ENCODE results near the gene RTCA.
"Not testable (repeated sequence)": the region's sequence is repeated elsewhere in the genome, so short reads cannot be mapped to it uniquely, and the experiment has no call there.

DNA sequence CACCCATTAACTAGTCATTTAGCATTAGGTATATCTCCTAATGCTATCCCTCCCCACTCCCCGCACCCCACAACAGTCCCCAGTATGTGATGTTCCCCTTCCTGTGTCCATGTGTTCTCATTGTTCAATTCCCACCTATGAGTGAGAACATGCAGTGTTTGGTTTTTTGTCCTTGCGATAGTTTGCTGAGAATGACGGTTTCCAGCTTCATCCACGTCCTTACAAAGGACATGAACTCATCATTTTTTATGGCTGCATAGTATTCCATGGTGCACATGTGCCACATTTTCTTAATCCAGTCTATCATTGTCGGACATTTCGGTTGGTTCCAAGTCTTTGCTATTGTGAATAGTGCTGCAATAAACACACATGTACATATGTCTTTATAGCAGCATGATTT, 7.6 kb upstream of the RTCA start:
- TF ChIP-seq, protein P1, sequence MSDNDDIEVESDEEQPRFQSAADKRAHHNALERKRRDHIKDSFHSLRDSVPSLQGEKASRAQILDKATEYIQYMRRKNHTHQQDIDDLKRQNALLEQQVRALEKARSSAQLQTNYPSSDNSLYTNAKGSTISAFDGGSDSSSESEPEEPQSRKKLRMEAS (IDR thresholded peaks at IDR 0.05) = not testable (repeated sequence)
- not testable (repeated sequence) for TF ChIP-seq MYC (IDR thresholded peaks at IDR 0.05; ENCODE audit: borderline replicate concordance, low read length); ZNF302 (CRISPR knock-in tag; IDR thresholded peaks at IDR 0.05); RCOR1 (IDR thresholded peaks at IDR 0.05; ENCODE audit: low read depth, low read length)
- TF ChIP-seq, protein P2, sequence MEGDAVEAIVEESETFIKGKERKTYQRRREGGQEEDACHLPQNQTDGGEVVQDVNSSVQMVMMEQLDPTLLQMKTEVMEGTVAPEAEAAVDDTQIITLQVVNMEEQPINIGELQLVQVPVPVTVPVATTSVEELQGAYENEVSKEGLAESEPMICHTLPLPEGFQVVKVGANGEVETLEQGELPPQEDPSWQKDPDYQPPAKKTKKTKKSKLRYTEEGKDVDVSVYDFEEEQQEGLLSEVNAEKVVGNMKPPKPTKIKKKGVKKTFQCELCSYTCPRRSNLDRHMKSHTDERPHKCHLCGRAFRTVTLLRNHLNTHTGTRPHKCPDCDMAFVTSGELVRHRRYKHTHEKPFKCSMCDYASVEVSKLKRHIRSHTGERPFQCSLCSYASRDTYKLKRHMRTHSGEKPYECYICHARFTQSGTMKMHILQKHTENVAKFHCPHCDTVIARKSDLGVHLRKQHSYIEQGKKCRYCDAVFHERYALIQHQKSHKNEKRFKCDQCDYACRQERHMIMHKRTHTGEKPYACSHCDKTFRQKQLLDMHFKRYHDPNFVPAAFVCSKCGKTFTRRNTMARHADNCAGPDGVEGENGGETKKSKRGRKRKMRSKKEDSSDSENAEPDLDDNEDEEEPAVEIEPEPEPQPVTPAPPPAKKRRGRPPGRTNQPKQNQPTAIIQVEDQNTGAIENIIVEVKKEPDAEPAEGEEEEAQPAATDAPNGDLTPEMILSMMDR (IDR thresholded peaks at IDR 0.05) = not testable (repeated sequence)
- TF ChIP-seq, protein P3, sequence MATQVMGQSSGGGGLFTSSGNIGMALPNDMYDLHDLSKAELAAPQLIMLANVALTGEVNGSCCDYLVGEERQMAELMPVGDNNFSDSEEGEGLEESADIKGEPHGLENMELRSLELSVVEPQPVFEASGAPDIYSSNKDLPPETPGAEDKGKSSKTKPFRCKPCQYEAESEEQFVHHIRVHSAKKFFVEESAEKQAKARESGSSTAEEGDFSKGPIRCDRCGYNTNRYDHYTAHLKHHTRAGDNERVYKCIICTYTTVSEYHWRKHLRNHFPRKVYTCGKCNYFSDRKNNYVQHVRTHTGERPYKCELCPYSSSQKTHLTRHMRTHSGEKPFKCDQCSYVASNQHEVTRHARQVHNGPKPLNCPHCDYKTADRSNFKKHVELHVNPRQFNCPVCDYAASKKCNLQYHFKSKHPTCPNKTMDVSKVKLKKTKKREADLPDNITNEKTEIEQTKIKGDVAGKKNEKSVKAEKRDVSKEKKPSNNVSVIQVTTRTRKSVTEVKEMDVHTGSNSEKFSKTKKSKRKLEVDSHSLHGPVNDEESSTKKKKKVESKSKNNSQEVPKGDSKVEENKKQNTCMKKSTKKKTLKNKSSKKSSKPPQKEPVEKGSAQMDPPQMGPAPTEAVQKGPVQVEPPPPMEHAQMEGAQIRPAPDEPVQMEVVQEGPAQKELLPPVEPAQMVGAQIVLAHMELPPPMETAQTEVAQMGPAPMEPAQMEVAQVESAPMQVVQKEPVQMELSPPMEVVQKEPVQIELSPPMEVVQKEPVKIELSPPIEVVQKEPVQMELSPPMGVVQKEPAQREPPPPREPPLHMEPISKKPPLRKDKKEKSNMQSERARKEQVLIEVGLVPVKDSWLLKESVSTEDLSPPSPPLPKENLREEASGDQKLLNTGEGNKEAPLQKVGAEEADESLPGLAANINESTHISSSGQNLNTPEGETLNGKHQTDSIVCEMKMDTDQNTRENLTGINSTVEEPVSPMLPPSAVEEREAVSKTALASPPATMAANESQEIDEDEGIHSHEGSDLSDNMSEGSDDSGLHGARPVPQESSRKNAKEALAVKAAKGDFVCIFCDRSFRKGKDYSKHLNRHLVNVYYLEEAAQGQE (IDR thresholded peaks at IDR 0.05) = not testable (repeated sequence)

Measured in A549 (cell line).